SU-DHL-6 (cell line): ENCODE data around the gene GLS.

Experiments
- EZH2phosphoT487 ChIP-seq: fragments of 200-600 bp; sonication (generic), shearing (Covaris generic); conservative IDR thresholded peaks from 2 replicates; pipeline ENCODE4 v1.6.1; 2018; ENCODE audit warnings: mild to moderate bottlenecking, antibody characterized with exemption, low read length, moderate library complexity, mixed read lengths
- TF ChIP-seq, protein P1 (sequence below): fragments of 200-600 bp; sonication (generic); IDR thresholded peaks from one replicate; pipeline ENCODE4 v1.5.1; 2017; ENCODE audit warnings: antibody characterized with exemption, mild to moderate bottlenecking, low read length, moderate library complexity; ENCODE audit not compliant: insufficient read depth, poor library complexity, severe bottlenecking

DNA sequence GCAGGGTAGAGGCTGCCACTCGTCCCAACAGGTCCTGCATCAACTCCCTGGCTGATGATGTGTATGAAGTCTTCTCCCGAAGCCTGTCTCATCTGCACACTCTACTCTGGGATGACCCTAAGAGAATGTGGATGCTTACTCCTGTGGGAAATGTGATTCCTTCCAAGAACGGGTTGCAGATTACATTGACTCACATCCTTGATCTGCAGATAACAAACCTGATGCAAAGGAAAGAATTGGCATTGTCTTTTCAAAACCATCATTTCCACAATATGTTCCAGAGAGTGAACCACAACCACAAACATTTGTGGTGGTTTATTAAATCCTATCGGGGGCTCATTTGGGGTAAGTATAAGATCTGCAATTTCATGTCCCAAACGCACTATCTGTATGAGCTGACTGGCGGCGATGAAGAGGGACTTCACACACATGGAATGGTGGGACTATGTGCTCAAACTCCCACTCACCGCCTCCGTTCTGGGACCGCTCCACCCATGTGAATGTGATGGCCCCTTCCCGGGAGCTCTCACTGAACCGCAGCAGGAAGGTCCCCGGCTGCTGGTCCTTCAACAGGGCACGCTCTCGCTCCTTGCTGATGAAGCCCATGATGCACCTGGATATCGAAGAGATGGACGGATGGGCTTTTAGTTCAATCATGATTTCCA is 97.9 kb downstream of the GLS start:
- TF ChIP-seq, protein P1, sequence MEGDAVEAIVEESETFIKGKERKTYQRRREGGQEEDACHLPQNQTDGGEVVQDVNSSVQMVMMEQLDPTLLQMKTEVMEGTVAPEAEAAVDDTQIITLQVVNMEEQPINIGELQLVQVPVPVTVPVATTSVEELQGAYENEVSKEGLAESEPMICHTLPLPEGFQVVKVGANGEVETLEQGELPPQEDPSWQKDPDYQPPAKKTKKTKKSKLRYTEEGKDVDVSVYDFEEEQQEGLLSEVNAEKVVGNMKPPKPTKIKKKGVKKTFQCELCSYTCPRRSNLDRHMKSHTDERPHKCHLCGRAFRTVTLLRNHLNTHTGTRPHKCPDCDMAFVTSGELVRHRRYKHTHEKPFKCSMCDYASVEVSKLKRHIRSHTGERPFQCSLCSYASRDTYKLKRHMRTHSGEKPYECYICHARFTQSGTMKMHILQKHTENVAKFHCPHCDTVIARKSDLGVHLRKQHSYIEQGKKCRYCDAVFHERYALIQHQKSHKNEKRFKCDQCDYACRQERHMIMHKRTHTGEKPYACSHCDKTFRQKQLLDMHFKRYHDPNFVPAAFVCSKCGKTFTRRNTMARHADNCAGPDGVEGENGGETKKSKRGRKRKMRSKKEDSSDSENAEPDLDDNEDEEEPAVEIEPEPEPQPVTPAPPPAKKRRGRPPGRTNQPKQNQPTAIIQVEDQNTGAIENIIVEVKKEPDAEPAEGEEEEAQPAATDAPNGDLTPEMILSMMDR, result no peak
- TF ChIP-seq EZH2phosphoT487, result no peak
